GM21528 (cell line): ENCODE data around the gene PSMC1.

ENCODE experiments used
- ATAC-seq: cut with Tn5 transposase; IDR thresholded peaks from one replicate; pipeline ENCODE4 v1.9.1; 2021; ENCODE audit warnings: mild to moderate bottlenecking, moderate library complexity; ENCODE audit not compliant: unreplicated experiment, low FRiP score

The PSMC1 gene

GRCh38 chr14:90301122-90301521, 44.8 kb downstream of the PSMC1 start:
- no peak for ATAC-seq

GRCh38 chr14:90301668-90302090, 45.3 kb downstream of the PSMC1 start:
- no peak for ATAC-seq

GRCh38 chr14:90302529-90303303, 46.4 kb downstream of the PSMC1 start:
- ATAC-seq, result no peak

- ATAC-seq, result no peak
Observed at GRCh38 chr14:90303473-90303872, 47.1 kb downstream of the PSMC1 start.

GRCh38 chr14:90304502-90304901, 48.1 kb downstream of the PSMC1 start:
- no peak for ATAC-seq

- no peak for ATAC-seq
Observed at GRCh38 chr14:90305176-90305601, 48.8 kb downstream of the PSMC1 start.

- no peak for ATAC-seq
Observed at GRCh38 chr14:90308561-90308960, 52.2 kb downstream of the PSMC1 start.

- ATAC-seq, result no peak
Observed at GRCh38 chr14:90317286-90317685, 60.9 kb downstream of the PSMC1 start.

- ATAC-seq, result no peak
Observed at GRCh38 chr14:90318016-90318415, 61.7 kb downstream of the PSMC1 start.

- ATAC-seq, result no peak
Observed at GRCh38 chr14:90319173-90319572, 62.8 kb downstream of the PSMC1 start.

- no peak for ATAC-seq
Observed at GRCh38 chr14:90319634-90320541, 63.5 kb downstream of the PSMC1 start.

GRCh38 chr14:90321891-90322290, 65.5 kb downstream of the PSMC1 start:
- no peak for ATAC-seq
